Esophagus muscularis mucosa (tissue), 4 donors: ENCODE data around the gene SLC22A5. TPM values are rescaled to one million over a fixed set of nuclear protein-coding genes. Genes with fewer than 3 reads are reported as not detected.

ENCODE experiments used
- DNase-seq: peaks from one replicate; pipeline ENCODE4 v3.0.0-alpha.2; 2017; ENCODE audit errors: extremely low spot score
- H3K27ac ChIP-seq, 4 donors: fragments of 200-600 bp; sonication (generic); replicated peaks in 1 of 4; 1 replicate in 3 of 4; 2 replicates in 1 of 4; pipeline ENCODE4 v1.5.1; 2016 to 2019; ENCODE audit warnings: mild to moderate bottlenecking in 1 of 4
- H3K27me3 ChIP-seq, 4 donors: fragments of 200-600 bp; sonication (generic); one replicate each; pipeline versions ENCODE4 v1.5.1 to v1.6.0; 2016 to 2019
- H3K36me3 ChIP-seq, 4 donors: fragments of 200-600 bp; sonication (generic); one replicate each; pipeline ENCODE4 v1.5.1; 2016 to 2019
- H3K4me1 ChIP-seq, 4 donors: fragments of 200-600 bp; sonication (generic); one replicate each; pipeline ENCODE4 v1.5.1; 2016 to 2019
- H3K4me3 ChIP-seq, 4 donors: fragments of 200-600 bp; sonication (generic); 1 replicate in 2 of 4; 2 replicates in 2 of 4; pipeline ENCODE4 v1.5.1; 2016 to 2019; ENCODE audit warnings: mild to moderate bottlenecking in 4 of 4, moderate library complexity in 1 of 4
- H3K9me3 ChIP-seq, 4 donors: fragments of 200-600 bp; sonication (generic); 1 replicate in 3 of 4; 2 replicates in 1 of 4; pipeline ENCODE4 v1.5.1; 2016 to 2019
- CTCF ChIP-seq, 3 experiments: fragments of 200-600 bp in 2 of 3; fragments of 450-650 bp in 1 of 3; sonication (generic) in 2 of 3; IDR thresholded peaks; one replicate each; pipeline ENCODE4 v1.5.1; 2017 to 2019; ENCODE audit warnings: antibody characterized with exemption in 3 of 3, mild to moderate bottlenecking in 2 of 3, moderate library complexity in 1 of 3
- EP300 ChIP-seq: sonication (generic); formaldehyde crosslinking; IDR thresholded peaks from one replicate; pipeline ENCODE4 v1.6.1; 2017; ENCODE audit warnings: antibody characterized with exemption
- POLR2A ChIP-seq: fragments of 450-650 bp; IDR thresholded peaks from one replicate; pipeline ENCODE4 v1.6.1; 2017; ENCODE audit warnings: antibody characterized with exemption, moderate library complexity, mild to moderate bottlenecking, low read depth
- POLR2AphosphoS5 ChIP-seq, 2 donors: sonication (generic); formaldehyde crosslinking; IDR thresholded peaks; one replicate each; pipeline ENCODE4 v1.6.1; 2017; ENCODE audit warnings: antibody characterized with exemption in 2 of 2
- WGBS: methylation state at CpG from one replicate; pipeline ENCODE4 v1.1.5; 2018; 5-methylcytosine and 5-hydroxymethylcytosine counted together
- intact Hi-C: fragments of 100-400 bp; cut with DNase I; formaldehyde crosslinking; loops from one replicate; pipeline ENCODE4 v1.15.1; 2023
- total RNA-seq, 4 donors: library from RNA; depleted of rRNA; stranded (reverse); fragments of >200 nt; gene quantifications; one replicate each; pipeline versions ENCODE4 v1.1.0 to v1.2.1, GENCODE V29; 2016

The SLC22A5 gene
- total RNA-seq, 4 donors from 2014 or later, result 6.2 to 8.8 (median 7.5) TPM

- H3K36me3 ChIP-seq, result peaks cover 0 to 49% (median 26%) of the 10 kb centered on the region in 4 donors
- no peak overlapping the region for H3K4me3 ChIP-seq
- DNase-seq, result peak; percentile 29
- WGBS, result 89% methylated on average over 6 of the region's 6 CpGs
- H3K27me3 ChIP-seq, result no peaks in the 10 kb centered on the region
- H3K27ac ChIP-seq, result no peak overlapping the region
- intact Hi-C loops, result loop anchor here (10.0 kb wide), 1 partner anchor 445 kb away; no protein-coding TSS in a partner anchor
- H3K4me1 ChIP-seq, result peaks cover 9 to 19% (median 15%) of the 10 kb centered on the region in 4 donors
- no peaks in the 10 kb centered on the region for H3K9me3 ChIP-seq
- TF ChIP-seq POLR2AphosphoS5 (IDR thresholded peaks at IDR 0.05) (no peak), EP300 (no peak), CTCF (IDR thresholded peaks at IDR 0.05) (no peak), POLR2A (no peak)
Observed at GRCh38 chr5:132380047-132380446, 10.5 kb downstream of the SLC22A5 start.

- 95% methylated on average over 2 of the region's 2 CpGs for WGBS
- DNase-seq, result peak; percentile 39
- Histone ChIP-seq H3K9me3 (no peaks in the 10 kb centered on the region), H3K4me3 (no peak overlapping the region), H3K27ac (no peak overlapping the region), H3K27me3 (no peaks in the 10 kb centered on the region), H3K4me1 (peaks cover 15 to 25% (median 20%) of the 10 kb centered on the region in 4 donors), H3K36me3 (peaks cover 0 to 49% (median 27%) of the 10 kb centered on the region in 4 donors)
- intact Hi-C loops, result loop anchor here (10.0 kb wide), 1 partner anchor 444 kb away; no protein-coding TSS in a partner anchor
- TF ChIP-seq POLR2A, result no peak
- TF ChIP-seq POLR2AphosphoS5 (IDR thresholded peaks at IDR 0.05), result no peak
- no peak for TF ChIP-seq EP300
- no peak for TF ChIP-seq CTCF (IDR thresholded peaks at IDR 0.05)
Observed at GRCh38 chr5:132380741-132381140, 11.2 kb downstream of the SLC22A5 start.

- peak; percentile 85 for DNase-seq
- Histone ChIP-seq H3K36me3 (peaks cover 0 to 49% (median 27%) of the 10 kb centered on the region in 4 donors), H3K27ac (no peak overlapping the region), H3K4me3 (no peak overlapping the region), H3K9me3 (no peaks in the 10 kb centered on the region), H3K27me3 (no peaks in the 10 kb centered on the region), H3K4me1 (peaks cover 20 to 31% (median 26%) of the 10 kb centered on the region in 4 donors)
- TF ChIP-seq EP300, result no peak
- TF ChIP-seq CTCF (IDR thresholded peaks at IDR 0.05), result no peak
- TF ChIP-seq POLR2AphosphoS5 (IDR thresholded peaks at IDR 0.05), result no peak
- TF ChIP-seq POLR2A, result no peak
- WGBS, result 95% methylated on average over 1 of the region's 1 CpG
- intact Hi-C loops, result loop anchor here (10.0 kb wide), 1 partner anchor 443 kb away; no protein-coding TSS in a partner anchor
Observed at GRCh38 chr5:132381614-132382013, 12.1 kb downstream of the SLC22A5 start.

GRCh38 chr5:132383261-132383660, 13.8 kb downstream of the SLC22A5 start:
- intact Hi-C loops, result loop anchor here (10.0 kb wide), 1 partner anchor 442 kb away; no protein-coding TSS in a partner anchor
- Histone ChIP-seq H3K27ac (no peak overlapping the region), H3K36me3 (peaks cover 0 to 47% (median 25%) of the 10 kb centered on the region in 4 donors), H3K4me1 (peaks cover 32 to 33% (median 32%) of the 10 kb centered on the region in 4 donors), H3K27me3 (no peaks in the 10 kb centered on the region), H3K4me3 (no peak overlapping the region), H3K9me3 (no peaks in the 10 kb centered on the region)
- peak; percentile 42 for DNase-seq
- WGBS, result 97% methylated on average over 1 of the region's 1 CpG
- TF ChIP-seq POLR2AphosphoS5 (IDR thresholded peaks at IDR 0.05) (no peak), CTCF (IDR thresholded peaks at IDR 0.05) (no peak), POLR2A (no peak), EP300 (no peak)

GRCh38 chr5:132383984-132384383, 14.5 kb downstream of the SLC22A5 start:
- 81% methylated on average over 5 of the region's 5 CpGs for WGBS
- Histone ChIP-seq H3K27ac (no peak overlapping the region), H3K4me1 (peaks cover 39 to 41% (median 39%) of the 10 kb centered on the region in 4 donors), H3K27me3 (no peaks in the 10 kb centered on the region), H3K9me3 (no peaks in the 10 kb centered on the region), H3K4me3 (no peak overlapping the region), H3K36me3 (peaks cover 0 to 40% (median 20%) of the 10 kb centered on the region in 4 donors)
- DNase-seq, result peak; percentile 31
- intact Hi-C loops, result loop anchor here (10.0 kb wide), 1 partner anchor 441 kb away; no protein-coding TSS in a partner anchor
- TF ChIP-seq POLR2A (no peak), CTCF (IDR thresholded peaks at IDR 0.05) (no peak), EP300 (no peak), POLR2AphosphoS5 (IDR thresholded peaks at IDR 0.05) (no peak)
